GM12874 (cell line): ENCODE results near the gene EXOC8.

Experiments
- TF ChIP-seq, protein P1 (sequence below): IDR thresholded peaks from 2 replicates; pipeline ENCODE4 v1.5.1; 2011; ENCODE audit warnings: low read depth, mild to moderate bottlenecking, control low read depth, low read length, moderate library complexity; ENCODE audit not compliant: insufficient read depth

The EXOC8 gene

DNA sequence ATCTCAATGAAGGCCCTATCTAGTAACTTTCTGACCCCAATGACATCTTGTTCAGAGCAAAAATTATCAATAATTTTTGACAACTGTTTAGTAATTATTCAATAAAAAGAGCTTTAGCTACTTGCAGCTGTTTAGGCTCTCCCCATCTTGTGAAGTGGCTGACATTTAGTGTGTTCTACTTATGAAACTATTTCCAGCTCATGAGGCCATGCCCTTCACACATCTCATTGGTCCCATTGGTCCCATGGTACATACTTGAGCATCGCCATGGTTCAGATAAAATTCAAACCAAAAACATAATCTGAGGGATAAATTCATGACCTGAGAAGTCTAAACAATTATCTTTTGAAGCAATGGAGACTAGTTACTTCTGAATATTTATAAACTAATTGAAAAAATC, 24.7 kb upstream of the EXOC8 start:
- TF ChIP-seq, protein P1, sequence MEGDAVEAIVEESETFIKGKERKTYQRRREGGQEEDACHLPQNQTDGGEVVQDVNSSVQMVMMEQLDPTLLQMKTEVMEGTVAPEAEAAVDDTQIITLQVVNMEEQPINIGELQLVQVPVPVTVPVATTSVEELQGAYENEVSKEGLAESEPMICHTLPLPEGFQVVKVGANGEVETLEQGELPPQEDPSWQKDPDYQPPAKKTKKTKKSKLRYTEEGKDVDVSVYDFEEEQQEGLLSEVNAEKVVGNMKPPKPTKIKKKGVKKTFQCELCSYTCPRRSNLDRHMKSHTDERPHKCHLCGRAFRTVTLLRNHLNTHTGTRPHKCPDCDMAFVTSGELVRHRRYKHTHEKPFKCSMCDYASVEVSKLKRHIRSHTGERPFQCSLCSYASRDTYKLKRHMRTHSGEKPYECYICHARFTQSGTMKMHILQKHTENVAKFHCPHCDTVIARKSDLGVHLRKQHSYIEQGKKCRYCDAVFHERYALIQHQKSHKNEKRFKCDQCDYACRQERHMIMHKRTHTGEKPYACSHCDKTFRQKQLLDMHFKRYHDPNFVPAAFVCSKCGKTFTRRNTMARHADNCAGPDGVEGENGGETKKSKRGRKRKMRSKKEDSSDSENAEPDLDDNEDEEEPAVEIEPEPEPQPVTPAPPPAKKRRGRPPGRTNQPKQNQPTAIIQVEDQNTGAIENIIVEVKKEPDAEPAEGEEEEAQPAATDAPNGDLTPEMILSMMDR: no peak

DNA sequence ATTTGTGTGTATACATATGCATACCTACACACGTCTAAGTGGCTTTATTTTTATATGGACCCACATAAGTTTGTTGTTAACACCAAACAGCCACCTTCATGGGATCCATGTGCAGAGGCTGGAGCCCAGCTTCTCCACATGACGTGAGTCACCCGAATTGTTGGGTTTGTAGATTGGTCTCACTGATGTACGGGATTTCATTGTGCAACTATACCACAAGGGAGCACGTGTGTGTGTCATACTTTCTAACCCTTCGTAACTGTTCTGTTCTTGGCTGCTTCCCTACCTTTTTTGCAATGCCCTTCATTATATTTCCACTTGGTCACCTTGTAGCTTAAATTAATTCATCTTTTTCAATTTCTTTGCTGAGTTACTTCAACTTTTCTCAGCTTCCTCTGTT, 21.5 kb upstream of the EXOC8 start:
- TF ChIP-seq, protein P1: no peak

DNA sequence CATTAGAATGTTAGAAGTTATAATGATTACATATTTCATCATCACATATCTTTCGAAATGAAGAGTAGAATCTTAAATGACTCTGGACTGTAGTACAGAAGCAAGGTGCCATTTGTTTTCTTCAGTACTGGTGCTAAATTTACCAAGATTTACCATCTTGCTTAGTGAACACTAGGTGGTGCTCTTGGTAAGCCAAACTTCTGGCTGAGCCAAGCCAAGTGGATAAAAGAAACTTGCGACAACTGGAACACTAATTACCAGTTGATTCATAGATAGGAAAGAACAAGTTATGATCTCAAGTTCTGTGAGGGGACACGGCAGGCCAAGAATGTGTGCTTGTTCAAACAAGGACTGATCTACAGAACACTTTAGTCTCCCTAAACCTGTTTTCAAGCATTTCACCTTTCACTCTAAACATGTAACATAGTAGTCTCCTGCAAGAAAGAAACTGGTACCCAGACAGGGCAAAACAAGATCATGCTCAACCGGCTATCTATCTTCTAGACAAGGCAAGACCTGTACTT, 20.2 kb upstream of the EXOC8 start:
- TF ChIP-seq, protein P1: peak; percentile 55

DNA sequence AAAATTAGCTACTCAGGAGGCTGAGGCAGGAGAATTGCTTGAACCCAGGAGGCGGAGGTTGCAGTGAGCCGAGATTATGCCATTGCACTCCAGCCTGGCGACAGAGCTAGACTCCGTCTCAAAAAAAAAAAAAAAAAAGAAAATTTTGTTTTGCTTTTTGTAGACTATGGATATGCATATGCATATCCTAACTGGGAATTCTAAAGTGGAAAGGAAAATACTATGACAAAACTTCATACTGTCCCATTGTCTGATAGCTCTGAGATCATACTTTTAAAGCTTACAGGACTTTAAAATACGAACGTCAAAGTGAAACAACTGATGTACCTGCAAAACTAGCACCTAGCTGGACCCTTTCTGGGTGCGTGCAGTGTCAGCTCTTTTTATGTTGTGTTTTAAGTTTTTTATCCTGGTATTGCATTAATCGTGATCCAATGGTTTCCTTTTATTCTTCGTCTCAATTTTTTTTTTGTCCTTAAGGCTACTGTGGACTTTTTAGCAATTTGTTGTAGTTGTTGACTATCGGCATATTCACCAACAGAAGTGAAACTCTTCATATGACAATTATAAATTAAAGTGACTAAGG, 19.6 kb upstream of the EXOC8 start:
- TF ChIP-seq, protein P1: no peak

DNA sequence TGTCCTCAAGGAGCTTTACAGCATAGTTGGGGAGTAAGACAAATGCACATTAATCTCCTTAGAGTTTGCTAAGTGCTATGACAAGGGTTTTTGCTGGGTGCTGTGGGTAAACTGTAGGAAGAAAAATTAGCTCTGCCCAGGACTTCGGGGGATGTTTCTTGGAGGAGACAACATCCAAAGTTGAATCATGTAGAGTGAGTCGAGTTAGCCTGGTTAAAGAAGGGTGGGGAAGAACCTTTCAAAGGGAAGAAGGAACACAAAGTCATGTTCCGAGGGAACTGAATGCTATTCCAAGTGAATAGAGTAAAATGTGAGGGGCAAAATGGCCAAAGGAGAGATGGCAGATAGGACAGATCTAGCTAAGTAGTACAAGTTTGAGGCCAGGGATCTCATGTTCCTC, 17.5 kb upstream of the EXOC8 start:
- TF ChIP-seq, protein P1: no peak

DNA sequence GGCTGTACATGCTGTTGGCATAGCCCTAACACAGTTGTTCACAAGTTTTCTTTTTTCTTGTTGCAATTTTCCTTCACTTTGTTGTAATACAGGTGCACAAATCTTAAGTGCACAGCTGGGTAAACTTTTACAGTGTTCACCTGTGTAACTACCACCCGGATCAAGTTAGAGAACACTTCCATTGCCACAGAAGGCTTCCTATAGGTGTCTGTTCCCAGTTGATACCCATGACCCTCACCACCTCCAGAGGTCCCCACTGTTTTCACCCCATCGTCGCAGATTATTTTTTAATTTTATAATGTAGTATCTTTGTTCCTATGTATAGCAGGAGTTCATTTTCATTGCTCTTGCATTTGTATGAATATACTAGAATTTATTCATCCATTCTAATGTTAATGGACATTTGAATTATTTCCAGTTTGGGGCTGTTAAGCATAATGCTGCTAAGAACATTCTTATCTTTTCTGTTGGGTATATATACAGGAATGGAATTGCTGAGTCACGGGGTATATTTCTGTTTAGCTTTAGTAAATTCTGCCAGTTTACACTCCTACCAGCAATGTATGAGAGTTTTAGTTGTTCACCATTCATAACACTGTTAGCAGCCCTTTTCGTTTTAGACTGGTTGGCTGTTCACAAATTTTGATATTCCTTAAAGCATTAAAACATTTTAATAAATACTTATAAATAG, 16.8 kb upstream of the EXOC8 start:
- TF ChIP-seq, protein P1: no peak

DNA sequence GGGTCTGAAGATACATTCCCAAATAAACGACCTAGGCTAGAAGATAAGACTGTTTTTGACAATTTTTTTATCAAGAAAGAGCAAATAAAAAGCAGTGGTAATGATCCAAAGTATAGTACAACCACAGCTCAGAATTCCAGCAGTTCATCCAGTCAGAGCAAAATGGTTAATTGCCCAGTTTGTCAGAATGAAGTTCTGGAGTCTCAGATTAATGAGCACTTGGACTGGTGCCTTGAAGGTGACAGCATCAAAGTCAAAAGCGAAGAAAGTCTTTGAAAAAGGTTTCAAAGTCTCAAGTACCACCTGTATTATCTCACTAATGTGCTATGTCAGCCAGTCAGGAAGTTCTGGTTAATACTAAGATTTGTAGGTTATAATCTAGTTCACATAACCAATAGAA, 15.4 kb upstream of the EXOC8 start:
- TF ChIP-seq, protein P1: no peak
